ENCODE measurements around the gene MYO1C.
"Not testable (repeated sequence)": the region's sequence is repeated elsewhere in the genome, so short reads cannot be mapped to it uniquely, and the experiment has no call there.

The MYO1C gene

DNA sequence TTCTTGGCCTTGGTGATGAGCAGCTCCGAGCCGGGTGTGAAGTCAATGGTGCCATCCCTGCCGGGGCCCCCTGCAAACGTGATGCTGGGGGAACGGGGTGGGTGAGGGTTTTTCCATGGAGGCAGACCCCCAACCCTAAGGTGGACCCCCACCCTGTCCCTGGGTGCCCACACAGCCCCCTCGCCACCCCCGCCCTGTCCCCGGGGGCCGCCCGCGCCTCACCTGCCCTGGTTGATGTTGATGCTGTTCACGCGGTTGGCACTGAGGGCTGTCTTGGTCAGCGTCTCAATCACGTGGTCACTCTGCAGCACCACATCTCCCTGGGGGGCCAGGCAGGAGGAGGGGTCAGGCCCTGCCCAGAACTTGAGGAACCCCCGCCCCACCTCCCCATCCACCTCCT is 25.2 kb downstream of the MYO1C start:
- in situ Hi-C loops (cut with MboI; ENCODE audit: low sequenced_read_pairs) = no loop called here

DNA sequence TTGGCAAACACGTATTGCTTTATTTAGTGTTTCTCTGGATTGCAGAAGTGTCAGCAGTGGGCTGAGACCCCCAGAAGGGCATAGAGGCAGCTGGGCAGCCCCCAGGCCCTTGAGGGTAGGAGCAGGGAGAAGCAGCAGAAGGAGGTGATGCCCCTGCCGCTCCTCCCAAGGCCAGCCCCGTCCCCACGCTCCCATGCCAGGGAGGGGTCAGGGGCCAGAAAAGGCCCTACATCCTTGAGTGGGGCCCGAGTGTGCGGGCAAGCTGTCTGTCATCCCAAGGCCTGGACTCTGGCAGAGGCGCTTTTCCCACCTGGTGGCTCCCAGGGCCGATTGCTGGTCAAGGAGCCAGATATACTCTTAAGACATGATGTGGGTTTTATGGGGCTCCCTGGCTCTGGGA is 28.3 kb downstream of the MYO1C start:
- in situ Hi-C loops (cut with MboI; ENCODE audit: low sequenced_read_pairs) = no loop called here

DNA sequence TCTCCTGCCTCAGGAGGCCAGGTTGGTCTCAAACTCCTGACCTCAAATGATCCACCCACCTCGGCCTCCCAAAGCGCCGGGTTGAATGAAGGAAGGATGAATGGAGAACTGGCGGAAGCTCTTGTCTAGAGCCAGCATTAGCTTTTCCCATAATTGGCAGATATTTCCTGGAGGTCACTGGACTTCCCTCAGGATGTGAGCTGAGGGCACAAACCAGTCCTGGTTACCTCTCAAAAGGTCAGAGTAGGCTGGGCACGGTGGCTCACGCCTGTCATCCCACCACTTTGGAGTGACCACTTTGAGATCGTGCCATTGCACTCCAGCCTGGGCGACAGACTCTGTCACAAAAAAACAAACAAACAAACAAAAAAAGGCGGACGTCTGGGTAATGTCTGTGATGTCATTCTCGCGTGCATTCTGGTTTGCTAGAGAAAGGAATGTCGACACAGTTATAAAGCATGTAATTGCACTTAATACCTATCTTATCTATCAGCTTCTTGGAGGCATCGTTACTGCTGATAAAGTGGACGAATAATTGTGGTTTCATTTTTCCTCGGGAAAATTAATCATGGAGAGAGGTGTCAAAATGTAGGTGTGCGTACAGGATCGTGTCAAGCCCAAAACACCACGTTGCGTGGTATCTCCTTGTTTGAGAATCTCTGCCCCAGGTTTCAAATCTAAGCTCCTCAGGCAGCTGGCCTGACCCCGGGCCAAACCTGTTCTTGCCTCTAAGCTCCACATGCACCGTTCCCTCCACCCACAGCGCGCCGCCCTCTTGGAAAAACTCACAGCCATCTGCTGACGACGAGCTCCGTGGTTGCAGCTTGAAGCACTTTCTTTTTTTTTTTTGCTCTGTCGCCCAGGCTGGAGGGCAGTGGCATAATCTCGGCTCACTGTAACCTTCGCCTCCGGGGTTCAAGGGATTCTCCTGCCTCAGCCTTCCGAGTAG is 30.0 kb downstream of the MYO1C start:
- in situ Hi-C loops (cut with MboI; ENCODE audit: low sequenced_read_pairs) = no loop called here

DNA sequence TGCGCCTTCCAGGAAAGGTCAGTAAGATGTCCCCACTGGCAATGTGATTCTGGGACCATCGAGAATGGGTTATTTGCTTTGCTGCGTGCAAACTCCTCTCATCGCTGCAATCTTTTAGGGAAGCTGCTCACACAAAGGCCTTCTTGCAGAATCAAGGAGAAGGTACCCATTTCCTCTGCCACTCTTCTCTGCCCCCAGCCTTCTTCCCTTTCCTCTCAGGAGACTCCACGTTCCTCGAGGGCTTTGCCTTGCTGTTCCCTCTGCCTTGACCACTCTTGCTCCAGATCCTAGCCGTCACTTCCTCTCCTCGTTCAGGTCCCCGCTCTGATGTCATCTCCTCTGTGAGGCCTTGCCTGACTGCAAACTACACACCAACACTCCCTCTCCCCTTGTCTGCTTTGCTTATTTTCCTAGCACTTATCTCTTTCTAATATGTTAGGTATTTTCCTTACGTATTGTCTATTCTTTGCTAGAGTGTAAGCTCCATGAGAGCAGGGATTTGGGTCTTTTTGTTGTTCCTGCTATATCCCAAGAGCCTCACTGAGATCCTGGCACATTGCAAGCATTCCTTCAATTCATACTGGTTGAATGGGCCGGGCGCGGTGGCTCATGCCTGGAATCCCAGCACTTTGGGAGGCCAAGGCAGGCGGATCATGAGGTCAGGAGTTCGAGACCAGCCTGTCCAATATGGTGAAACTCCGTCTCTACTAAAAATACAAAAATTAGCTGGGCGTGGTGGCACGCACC is 31.1 kb downstream of the MYO1C start:
- in situ Hi-C loops (cut with MboI; ENCODE audit: low sequenced_read_pairs) = no loop called here

DNA sequence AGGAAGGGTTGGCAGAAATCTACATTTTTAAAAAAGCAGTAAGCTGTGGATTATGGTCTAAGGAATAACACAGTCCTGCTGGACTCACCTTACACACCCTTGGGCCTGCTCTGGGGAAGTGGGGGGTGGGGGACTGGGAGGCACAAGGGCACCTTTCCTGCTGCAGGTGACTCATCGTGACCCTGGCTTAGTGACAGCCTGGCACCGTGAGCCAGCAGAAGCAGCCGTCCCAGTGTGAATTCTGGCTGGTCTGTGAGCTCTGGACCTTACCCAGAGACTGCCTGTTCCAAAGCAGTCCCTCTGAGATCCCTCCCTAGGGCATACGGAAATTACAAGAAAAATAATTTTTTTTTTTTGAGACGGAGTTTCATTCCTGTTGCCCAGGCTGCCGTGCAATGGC is 32.3 kb downstream of the MYO1C start:
- in situ Hi-C loops (cut with MboI; ENCODE audit: low sequenced_read_pairs) = no loop called here

DNA sequence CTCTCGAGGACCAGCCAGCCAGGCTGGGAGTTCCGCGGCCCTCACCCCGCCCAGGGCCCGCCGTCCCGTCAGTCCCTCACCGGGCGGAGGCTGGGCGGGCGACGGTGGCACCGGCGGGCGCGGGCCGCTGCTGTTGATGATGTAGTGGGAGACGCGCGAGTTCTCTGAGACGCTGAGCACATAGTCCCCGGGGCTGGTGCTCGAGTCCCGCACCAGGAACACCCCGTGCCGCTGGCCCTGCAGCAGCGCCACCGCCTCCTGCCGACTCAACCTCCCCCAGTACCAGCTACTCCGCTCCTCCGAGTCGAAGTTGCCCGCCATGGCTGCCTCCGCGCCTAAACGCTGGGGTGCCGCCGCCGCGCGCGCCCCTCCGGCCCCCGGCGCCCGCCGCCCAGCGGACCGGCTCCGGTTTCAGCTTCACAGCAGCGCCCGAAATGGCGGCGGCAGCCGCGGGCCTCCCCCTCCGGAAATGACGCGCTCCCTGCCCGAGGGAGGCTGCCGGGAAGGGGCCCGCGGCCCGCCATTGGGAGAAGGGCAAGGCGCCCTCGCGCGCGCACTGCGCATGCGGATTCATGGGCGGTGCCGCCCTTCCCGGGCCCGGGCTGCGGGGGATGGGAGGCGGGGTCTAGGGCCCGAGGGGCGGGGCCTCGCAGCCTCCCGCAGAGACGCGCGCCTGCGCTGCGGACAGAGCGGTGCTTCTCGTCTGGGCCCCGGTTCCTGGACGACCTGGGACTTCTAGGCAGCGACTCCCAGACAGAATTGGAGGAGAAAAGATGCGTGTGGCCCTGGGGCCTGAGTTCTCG is 36.5 kb downstream of the MYO1C start, which contains the start of gene CRK:
Gene CRK, minus strand, starts transcription at position 436 of the 803 bp plus-strand sequence. Its CDS starts 115 bp downstream, at position 321.
- in situ Hi-C loops (cut with MboI; ENCODE audit: low sequenced_read_pairs) = no loop called here

DNA sequence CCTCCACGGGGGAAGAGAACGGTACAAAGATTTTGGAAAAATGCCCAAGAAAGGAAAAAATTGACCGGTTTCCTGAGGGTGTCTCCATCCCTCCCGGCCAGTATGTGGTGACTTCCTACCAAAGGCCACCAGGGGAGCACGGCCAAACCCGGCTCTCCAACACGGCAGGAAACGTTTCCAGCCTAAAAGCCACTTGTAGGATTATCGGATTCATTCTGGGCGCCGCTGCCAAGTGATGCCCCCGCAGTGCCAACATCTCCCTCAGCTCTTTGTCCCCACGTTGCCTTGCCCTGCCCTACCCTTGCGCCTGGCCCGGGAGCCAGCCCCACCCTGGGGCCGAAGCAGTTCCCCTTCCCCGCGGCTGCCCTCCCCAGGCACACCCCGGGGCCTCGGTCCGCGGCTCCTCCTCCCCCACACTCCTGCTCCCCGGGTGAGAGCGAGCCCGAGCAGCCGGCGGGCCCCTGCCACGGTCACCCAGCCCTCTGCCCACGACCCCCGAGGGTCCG is 37.1 kb downstream of the MYO1C start:
- in situ Hi-C loops (cut with MboI; ENCODE audit: low sequenced_read_pairs) = no loop called here

DNA sequence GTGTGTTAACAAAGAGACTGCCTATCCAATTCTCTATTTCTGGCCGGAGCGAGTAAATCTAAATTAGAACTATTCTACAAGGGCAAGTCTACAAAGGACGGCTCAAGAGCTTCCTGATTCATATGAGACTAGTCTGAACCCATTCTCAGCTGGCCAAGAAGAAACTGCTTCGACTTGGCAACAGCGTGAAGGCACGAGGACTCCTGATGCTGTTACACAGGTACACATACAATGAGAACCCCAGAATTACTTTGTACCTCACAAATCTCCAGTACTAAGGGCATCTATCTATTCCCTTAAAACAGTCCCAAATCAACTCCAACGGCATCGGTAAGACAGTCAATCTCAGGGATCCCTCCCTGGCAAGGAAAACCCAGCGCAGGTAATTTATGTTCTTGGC is 37.9 kb downstream of the MYO1C start:
- in situ Hi-C loops (cut with MboI; ENCODE audit: low sequenced_read_pairs) = no loop called here

DNA sequence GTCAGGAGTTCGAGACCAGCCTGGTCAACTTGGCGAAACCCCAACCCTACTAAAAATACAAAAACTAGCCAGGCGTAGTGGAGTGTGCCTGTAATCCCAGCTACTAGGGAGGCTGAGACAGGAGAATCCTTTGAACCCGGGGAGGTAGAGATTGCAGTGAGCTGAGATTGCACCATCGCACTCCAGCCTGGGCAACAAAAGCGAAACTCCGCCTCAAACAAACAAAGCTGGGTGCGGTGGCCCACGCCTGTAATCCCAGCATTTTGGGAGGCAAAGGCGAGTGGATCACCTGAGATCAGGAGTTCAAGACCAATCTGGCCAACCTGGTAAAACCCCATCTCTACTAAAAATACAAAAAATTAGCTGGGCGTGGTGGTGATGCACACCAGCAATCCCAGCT is 38.8 kb downstream of the MYO1C start:
- in situ Hi-C loops (cut with MboI; ENCODE audit: low sequenced_read_pairs) = not testable (repeated sequence)

DNA sequence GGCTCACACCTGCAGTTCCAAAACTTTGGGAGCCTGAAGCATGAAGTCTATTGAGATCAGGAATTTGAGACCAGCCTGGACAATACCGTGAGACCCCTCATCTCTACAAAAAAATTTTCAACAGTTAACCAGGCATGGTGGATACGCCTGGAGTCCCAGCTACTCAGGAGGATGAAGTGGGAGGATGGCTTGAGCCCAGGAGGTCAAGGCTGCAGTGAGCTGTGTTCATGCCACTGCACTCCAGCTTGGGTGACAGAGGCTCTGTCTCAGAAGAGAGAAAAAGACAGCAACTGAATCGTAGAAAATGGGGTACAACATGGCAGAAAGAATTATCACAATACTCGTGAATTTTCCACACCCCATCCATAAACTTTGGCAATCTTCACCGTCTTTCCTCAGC is 39.6 kb downstream of the MYO1C start:
- in situ Hi-C loops (cut with MboI; ENCODE audit: low sequenced_read_pairs) = no loop called here

DNA sequence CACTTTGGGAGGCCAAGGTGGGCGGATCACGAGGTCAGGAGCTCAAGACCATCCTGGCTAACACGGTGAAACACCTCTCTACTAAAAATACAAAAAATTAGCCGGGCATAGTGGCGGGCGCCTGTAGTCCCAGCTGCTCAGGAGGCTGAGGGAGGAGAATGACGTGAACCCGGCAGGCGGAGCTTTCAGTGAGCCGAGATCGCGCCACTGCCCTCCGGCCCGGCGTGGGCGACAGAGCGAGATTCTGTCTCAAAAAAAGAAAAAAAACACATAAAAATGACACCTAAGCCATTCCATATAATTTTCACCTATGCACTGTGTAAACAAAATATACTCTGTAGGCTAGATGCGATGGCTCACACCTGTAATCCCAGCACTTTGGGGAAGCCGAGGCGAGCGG is 42.2 kb downstream of the MYO1C start:
- in situ Hi-C loops (cut with MboI; ENCODE audit: low sequenced_read_pairs) = not testable (repeated sequence)

DNA sequence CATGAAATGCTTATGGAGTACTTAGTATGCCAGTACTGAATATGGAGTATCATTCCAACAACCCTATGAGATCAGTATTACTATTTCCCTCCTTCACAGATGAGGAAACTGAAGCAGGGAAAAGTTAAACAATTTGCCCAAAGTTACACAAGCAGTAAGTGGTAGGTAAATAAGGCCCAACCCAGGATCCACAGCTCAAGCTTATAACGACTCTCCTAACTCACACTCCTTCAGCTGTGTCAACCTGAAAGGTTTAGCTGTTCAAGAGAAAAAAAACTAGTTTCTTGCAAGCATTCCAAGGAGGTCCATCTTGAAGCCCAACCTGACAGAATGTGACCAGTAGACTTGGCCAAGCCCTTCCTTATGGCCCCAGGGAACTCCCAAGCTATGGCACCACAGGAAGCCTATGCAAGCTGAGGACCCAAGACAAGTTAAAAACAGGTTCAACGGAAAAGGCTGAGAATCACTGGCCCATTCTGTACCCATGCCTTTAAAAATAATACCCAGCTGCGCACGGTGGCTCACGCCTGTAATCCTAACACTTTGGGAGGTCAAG is 43.0 kb downstream of the MYO1C start:
- in situ Hi-C loops (cut with MboI; ENCODE audit: low sequenced_read_pairs) = no loop called here

DNA sequence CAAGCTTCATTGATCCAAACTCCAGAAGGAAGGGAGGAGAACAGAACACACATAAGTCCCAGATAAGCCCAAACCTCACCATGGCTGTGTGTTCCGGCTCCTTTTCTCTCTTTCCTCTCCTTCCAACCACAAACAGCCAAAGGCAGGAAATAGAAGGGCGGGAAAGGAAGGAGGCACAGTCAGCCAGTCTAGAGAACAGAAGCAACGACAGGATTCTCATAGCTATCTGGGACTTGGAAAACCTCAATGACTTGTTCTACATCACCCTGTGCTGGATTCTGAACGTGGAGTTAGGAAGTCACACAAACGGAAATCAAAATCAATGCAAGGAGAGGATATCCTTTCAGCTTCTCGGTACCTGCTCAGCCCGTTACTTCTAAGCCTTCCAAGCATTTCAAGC is 45.4 kb downstream of the MYO1C start:
- in situ Hi-C loops (cut with MboI; ENCODE audit: low sequenced_read_pairs) = no loop called here

DNA sequence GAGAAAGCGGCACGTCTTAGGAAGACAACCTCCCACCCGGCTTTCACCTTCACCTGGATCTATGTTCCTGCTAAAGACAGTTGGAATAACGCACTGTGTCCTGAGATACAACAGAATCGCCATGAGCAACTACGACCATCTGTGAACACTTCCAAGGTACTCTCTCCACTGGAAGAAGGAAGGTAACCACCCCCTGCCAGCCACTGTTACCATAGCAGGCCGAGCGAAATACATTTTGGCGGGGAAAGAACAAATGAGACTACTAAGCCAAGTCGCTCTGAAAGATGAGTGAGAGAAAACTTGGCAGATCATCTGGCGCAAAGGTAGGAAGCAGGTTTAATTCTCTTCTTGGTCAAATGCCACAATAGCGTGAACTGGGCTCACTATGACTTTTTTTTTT is 46.3 kb downstream of the MYO1C start:
- in situ Hi-C loops (cut with MboI; ENCODE audit: low sequenced_read_pairs) = no loop called here

DNA sequence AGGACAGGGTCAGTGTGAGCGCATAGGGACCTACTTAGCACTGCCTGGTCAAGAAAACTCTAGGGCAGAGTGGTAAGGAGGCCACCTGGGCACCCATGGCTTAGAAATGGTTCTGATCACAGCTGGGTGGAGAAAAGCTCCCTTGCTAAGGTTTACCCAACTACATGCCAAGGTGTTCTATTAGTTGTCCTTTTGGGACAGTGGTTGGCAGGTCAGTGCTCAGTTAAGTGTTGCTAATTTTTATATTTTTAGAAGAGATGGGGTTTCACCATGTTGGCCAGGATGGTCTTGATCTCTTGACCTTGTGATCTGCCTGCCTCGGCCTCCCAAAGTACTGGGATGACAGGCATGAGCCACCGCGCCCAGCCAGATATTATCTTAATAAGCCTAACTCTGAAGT is 46.8 kb downstream of the MYO1C start:
- in situ Hi-C loops (cut with MboI; ENCODE audit: low sequenced_read_pairs) = not testable (repeated sequence)

DNA sequence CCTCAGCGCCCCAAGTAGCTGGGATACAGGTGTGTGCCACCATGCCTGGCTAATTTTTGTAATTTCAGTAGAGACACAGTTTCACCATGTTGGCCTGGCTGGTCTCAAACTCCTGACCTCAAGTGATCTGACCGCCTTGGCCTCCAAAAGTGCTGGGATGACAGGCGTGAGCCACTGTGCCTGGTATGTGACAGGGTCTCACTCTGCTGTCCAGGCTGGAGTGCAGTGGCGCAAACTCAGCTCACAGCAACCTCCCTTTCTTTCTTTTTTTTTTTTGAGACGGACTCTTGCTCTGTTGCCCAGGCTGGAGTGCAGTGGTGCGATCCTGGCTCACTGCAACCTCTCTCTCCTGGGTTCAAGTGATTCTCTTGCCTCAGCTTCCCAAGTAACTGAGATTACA is 49.8 kb downstream of the MYO1C start:
- in situ Hi-C loops (cut with MboI; ENCODE audit: low sequenced_read_pairs) = not testable (repeated sequence)

DNA sequence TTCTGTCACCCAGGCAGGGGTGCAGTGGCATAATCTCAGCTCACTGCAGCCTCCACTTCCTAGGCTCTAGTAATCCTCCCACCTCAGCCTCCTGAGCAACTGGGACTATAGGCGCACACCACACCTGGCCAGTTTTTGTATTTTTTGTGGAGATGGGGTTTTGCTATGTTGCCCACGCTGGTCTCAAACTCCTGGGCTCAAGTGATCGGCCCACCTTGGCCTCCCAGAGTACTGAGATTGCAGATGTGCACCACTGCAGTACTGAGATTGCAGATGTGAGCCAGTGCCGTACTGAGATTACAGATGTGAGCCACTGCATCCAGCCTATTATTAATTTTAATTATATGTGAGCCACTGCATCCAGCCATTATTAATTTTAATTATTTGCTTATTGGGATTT is 50.3 kb downstream of the MYO1C start:
- in situ Hi-C loops (cut with MboI; ENCODE audit: low sequenced_read_pairs) = no loop called here

DNA sequence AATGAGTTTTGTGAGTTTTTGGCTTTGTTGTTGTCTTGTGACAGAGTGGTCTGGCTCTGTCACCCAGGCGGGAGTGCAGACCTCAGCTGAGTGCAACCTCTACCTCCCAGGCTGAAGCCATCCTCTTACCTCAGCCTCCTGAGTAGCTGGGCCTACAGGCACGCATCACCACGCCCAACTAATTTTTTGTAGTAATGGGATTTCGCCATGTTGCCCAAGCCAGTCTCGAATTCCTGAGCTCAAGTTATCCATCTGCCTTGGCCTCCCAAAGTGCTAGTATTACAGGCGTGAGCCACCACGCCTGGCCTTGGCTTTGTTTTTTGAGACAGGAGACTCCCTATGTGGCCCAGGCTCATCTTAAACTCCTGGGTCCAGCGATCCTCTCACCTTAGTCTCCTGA is 51.6 kb downstream of the MYO1C start:
- in situ Hi-C loops (cut with MboI; ENCODE audit: low sequenced_read_pairs) = no loop called here

DNA sequence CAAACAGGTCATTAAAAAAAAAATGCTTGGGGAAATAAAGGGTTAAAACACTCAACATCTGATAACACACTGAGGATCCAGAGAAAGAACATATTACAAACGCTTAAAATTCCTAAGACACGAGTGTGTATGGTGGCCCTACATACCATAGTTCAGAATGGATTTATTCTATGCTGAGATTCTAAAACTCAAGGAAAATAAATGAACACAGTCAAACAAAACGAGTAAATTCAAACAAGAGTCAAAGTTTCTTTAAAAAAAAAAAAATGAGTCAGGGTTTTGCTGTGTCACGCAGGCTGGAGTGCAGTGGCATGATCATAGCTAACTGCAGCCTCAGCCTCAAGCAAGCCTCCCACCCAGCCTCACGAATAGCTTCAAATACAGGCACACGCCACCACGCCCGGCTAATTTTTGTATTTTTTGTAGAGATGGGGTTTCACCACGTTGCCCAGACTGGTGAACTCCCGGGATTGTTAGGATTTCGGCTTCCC is 53.8 kb downstream of the MYO1C start:
- in situ Hi-C loops (cut with MboI; ENCODE audit: low sequenced_read_pairs) = no loop called here

DNA sequence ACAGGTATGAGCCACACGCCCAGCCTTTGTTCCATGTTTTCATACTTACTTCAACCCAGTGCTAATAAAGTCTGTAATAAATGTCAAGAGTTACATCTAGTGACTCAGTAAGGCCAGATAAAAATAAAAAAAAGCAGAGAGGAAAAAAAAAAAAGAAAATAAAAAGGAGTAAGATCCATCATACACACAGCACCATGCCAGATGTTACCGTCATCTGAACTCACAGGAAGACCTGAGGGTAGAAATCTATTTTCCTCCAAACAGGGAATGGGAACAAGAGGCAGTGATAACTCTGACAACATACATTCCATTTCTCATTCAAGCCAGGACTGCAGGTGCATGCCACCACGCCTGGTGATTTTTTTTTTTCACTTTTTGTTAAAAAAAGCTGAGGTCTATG is 57.2 kb downstream of the MYO1C start:
- in situ Hi-C loops (cut with MboI; ENCODE audit: low sequenced_read_pairs) = no loop called here

DNA sequence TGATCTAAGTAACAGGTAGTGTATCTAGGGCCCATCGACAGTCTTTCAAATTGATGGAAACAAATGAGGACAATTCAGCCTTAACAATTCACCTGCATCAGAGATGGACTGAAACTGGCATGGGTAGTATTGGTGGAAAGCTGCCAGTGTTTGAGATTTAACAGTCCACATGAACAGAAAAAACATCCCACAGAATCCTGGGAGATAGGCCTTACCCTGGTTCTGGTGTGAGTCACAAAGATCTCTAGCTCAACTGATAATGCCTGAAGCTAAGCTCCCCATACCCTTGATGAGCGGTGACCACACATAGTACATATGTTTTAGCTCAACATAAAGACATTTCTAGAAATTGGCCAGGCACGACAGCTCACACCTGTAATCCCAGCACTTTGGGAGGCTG is 58.3 kb downstream of the MYO1C start:
- in situ Hi-C loops (cut with MboI; ENCODE audit: low sequenced_read_pairs) = no loop called here

Measured in HL-60/S4 (cell line).